Common myeloid progenitor, CD34-positive (primary cell): ENCODE data around the gene FEZ2. TPM values are rescaled to one million over a fixed set of nuclear protein-coding genes. Genes with fewer than 3 reads are reported as not detected.
A peak's percentile ranks its signal among the peaks of the same experiment; 100 is the strongest.

Source experiments
- CTCF ChIA-PET: fragments of 350-600 bp; sonication (Branson Sonifier 250); formaldehyde crosslinking; loops from one replicate; lab custom pipeline; 2021; ENCODE audit warnings: antibody characterized with exemption; lab: Charles Lee
- POLR2A ChIA-PET: fragments of 350-600 bp; sonication (Branson Sonifier 250); formaldehyde crosslinking; loops from one replicate; lab custom pipeline; 2021; ENCODE audit warnings: antibody characterized with exemption; lab: Charles Lee
- DNase-seq, 3 donors: peaks; one replicate each; pipeline versions ENCODE4 v3.0.0 to v3.0.0-alpha.2; 2013
- H3K27ac ChIP-seq, 2 experiments: 1 replicate in 1 of 2; 2 replicates in 1 of 2; pipeline ENCODE4 v1.7.0; 2013; ENCODE audit warnings: inconsistent platforms in 2 of 2, low read length in 2 of 2, mild to moderate bottlenecking in 2 of 2, low read depth in 1 of 2, moderate library complexity in 1 of 2; ENCODE audit not compliant: severe bottlenecking in 2 of 2, insufficient read depth in 1 of 2, poor library complexity in 1 of 2
- H3K27me3 ChIP-seq, 5 experiments: replicated peaks in 2 of 5; 1 replicate in 3 of 5; 2 replicates in 2 of 5; pipeline versions ENCODE4 v1.6.1 to v1.7.0; 2013; ENCODE audit warnings: low read length in 4 of 5, mild to moderate bottlenecking in 2 of 5, moderate library complexity in 2 of 5, inconsistent platforms in 1 of 5; ENCODE audit not compliant: insufficient read depth in 5 of 5, control insufficient read depth in 4 of 5
- H3K36me3 ChIP-seq, 4 experiments: 1 replicate in 2 of 4; 2 replicates in 2 of 4; pipeline versions ENCODE4 v1.6.1 to v1.7.0; 2013; ENCODE audit warnings: low read length in 3 of 4, control low read depth in 1 of 4, mild to moderate bottlenecking in 1 of 4; ENCODE audit not compliant: control insufficient read depth in 4 of 4, insufficient read depth in 4 of 4
- H3K4me1 ChIP-seq, 4 experiments: 1 replicate in 3 of 4; 2 replicates in 1 of 4; pipeline versions ENCODE4 v1.6.1 to v1.7.1; 2013; ENCODE audit warnings: low read length in 3 of 4, mild to moderate bottlenecking in 3 of 4, control low read depth in 1 of 4, inconsistent platforms in 1 of 4, moderate library complexity in 1 of 4; ENCODE audit not compliant: control insufficient read depth in 4 of 4, insufficient read depth in 4 of 4; ENCODE audit errors: control extremely low read depth in 1 of 4
- H3K4me3 ChIP-seq, 7 experiments: 1 replicate in 4 of 7; 2 replicates in 3 of 7; pipeline versions ENCODE4 v1.5.1 to v1.7.0; 2013; ENCODE audit warnings: mild to moderate bottlenecking in 7 of 7, low read length in 6 of 7, moderate library complexity in 6 of 7, inconsistent platforms in 2 of 7, low read depth in 2 of 7, control low read depth in 1 of 7; ENCODE audit not compliant: insufficient read depth in 4 of 7, control insufficient read depth in 1 of 7; ENCODE audit errors: extremely low read depth in 1 of 7
- H3K9me3 ChIP-seq, 5 experiments: 1 replicate in 4 of 5; 2 replicates in 1 of 5; pipeline versions ENCODE4 v1.6.1 to v1.7.1; 2013; ENCODE audit warnings: low read length in 4 of 5, mild to moderate bottlenecking in 2 of 5, inconsistent platforms in 1 of 5, low read depth in 1 of 5, moderate library complexity in 1 of 5; ENCODE audit not compliant: control insufficient read depth in 4 of 5, insufficient read depth in 2 of 5; ENCODE audit errors: control extremely low read depth in 1 of 5
- WGBS: methylation state at CpG from one replicate; pipeline ENCODE4 v1.1.5; 2013; ENCODE audit not compliant: insufficient coverage; 5-methylcytosine and 5-hydroxymethylcytosine counted together
- polyA plus RNA-seq: library from polyadenylated mRNA; unstranded; fragments of 120-200 nt; gene quantifications from one replicate; pipeline ENCODE4 v1.2.1, GENCODE V29; 2013

The FEZ2 gene, protein sequence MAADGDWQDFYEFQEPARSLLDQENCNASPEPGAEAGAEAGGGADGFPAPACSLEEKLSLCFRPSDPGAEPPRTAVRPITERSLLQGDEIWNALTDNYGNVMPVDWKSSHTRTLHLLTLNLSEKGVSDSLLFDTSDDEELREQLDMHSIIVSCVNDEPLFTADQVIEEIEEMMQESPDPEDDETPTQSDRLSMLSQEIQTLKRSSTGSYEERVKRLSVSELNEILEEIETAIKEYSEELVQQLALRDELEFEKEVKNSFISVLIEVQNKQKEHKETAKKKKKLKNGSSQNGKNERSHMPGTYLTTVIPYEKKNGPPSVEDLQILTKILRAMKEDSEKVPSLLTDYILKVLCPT
- 32.5 TPM for polyA plus RNA-seq

DNA sequence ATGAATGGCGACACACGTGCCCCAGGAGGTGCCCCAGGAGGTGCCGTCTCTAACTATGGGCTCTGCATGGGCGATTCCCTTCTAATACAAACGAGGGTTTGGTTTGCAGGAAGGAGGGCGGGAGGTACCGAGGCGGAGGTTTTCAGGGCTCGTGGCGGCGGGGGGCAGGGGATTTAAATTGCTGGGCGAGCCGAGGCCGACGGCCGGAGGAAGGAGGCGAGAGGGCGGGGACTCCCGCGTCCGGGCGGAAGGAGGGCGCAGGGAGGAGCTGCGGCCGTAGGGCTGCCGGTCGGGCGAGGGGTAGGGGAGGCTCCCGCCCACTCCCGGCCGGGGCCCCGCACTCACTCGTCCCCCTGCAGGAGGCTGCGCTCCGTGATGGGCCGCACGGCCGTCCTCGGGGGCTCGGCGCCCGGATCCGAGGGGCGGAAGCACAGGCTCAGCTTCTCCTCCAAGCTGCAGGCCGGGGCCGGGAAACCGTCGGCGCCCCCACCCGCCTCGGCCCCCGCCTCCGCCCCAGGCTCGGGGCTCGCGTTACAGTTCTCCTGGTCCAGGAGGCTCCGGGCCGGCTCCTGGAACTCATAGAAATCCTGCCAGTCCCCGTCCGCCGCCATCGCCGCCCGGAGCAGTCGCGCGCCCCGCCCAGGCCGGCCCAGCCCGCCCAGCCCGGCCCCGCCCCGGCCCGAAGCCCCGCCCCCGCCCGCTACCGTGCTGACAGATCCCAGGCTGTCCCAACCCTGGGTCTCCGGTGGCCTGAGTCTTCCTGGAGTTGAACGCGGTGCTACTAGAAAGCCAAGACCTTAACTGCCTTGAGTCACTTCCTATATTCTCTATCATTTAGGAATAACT is at the start of gene FEZ2:
TSS of gene FEZ2 (minus strand) at position 637 of the 846 bp plus-strand sequence. CDS start at position 611, 26 bp downstream.
- 0% methylated on average over 41 of the region's 81 CpGs for WGBS
- Histone ChIP-seq H3K4me3 (peak within 1 kb of the TSS; percentile 48 to 94 (median 80)), H3K9me3 (peaks cover 0 to 3% (median 0%) of the 10 kb centered on the region in 5 experiments), H3K4me1 (peaks cover 7 to 19% (median 15%) of the 10 kb centered on the region in 4 experiments), H3K36me3 (peaks cover 0 to 11% (median 1%) of the 10 kb centered on the region in 4 experiments), H3K27ac (peak within 1 kb of the TSS; percentile 33 to 70), H3K27me3 (no peaks in the 10 kb centered on the region)
- DNase-seq: peak; percentile 72 to 86 (median 80)
- ChIA-PET POLR2A (no interaction called here), CTCF (no interaction called here)

DNA sequence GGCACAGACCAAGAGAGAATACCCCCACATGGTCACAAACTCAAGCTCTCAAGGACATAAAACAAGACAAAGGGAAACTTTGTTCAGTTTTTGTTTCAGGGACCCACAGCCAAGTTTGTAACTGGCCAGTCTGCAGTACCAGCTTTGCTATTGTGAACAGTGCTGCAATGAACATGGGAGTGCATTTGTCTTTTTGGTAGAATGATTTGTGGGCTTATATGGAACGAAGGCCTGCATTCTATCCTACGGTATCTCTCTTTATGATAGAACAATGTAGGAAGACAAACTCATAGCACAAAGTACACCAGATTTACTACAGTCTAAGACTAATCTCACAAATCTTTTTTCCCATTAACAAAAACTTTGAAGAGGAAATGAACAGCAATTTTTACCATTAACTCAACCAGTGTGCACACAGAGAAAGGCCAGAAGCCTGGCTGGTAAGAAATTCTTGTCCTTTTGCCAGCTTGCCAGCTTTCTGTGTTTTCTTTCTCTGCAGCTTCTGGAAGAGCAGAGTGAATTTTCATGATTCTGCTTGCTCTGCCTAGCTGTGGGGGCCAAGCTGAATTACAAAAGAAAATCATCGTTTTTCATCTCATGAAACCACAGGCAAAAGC is 37.1 kb upstream of the FEZ2 start:
- peaks cover 0 to 3% (median 0%) of the 10 kb centered on the region in 5 experiments for H3K9me3 ChIP-seq
- H3K4me3 ChIP-seq: no peak overlapping the region
- WGBS: 100% methylated on average over 1 of the region's 3 CpGs
- POLR2A ChIA-PET: no interaction called here
- no peaks in the 10 kb centered on the region for H3K4me1 ChIP-seq
- H3K36me3 ChIP-seq: no peaks in the 10 kb centered on the region
- CTCF ChIA-PET: no interaction called here
- H3K27me3 ChIP-seq: no peaks in the 10 kb centered on the region
- no peak for DNase-seq
- H3K27ac ChIP-seq: no peak overlapping the region

DNA sequence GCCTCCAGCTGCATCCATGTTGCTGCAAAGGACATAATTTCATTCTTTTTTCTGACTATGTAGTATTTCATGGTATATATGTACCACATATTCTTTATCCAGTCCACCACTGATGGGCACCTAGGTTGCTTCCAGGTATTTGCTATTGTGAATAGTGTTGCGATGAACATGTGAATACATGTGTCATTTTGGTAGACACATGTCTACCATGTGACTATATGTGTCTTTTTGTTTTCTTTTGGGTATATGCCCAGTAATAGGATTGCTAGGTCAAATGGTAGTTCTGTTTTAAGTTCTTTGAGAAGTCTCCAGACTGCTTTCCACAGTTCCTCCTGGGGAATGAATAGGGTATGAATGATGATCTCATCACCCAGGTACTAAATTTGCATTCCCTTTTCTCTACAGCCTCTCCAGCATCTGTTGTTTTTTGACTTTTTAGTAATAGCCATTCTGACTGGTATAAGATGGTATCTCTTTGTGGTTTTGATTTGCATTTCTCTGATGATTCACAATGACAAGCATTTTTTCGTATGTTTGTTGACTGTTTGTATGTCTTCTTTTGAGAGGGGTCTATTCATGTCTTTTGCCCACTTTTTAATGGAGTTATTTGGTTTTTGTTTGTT is 35.6 kb upstream of the FEZ2 start:
- ChIA-PET POLR2A (no interaction called here), CTCF (interaction anchor here (0.7 kb wide), 1 partner anchor 31 kb away, joined by 3 read pairs; no protein-coding TSS in a partner anchor)
- H3K27me3 ChIP-seq: no peaks in the 10 kb centered on the region
- no peak overlapping the region for H3K4me3 ChIP-seq
- no peak for DNase-seq
- 80% methylated on average over 2 of the region's 2 CpGs for WGBS
- peaks cover 0 to 3% (median 0%) of the 10 kb centered on the region in 5 experiments for H3K9me3 ChIP-seq
- H3K27ac ChIP-seq: no peak overlapping the region
- H3K36me3 ChIP-seq: no peaks in the 10 kb centered on the region
- H3K4me1 ChIP-seq: no peaks in the 10 kb centered on the region

DNA sequence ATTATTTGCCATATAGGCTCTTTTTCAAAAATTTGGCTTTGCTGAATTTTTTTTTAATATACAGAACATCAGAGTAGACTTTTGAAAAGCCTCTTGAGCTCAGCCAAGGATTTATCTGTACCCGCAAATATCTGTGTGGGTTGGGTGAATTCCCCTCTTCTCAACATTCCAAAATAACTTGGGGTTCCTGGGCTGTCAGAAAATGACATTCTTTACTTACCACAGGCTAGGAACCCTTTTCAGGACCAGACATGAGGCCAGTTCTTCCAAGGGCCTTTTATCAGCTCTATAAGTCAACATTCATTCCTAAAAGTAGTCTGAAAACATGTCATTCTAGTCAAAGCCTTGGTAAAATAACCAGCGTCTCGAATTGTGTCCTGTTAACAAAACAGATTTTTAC is 28.8 kb upstream of the FEZ2 start:
- Histone ChIP-seq H3K36me3 (no peaks in the 10 kb centered on the region), H3K4me1 (no peaks in the 10 kb centered on the region), H3K27me3 (no peaks in the 10 kb centered on the region), H3K4me3 (no peak overlapping the region), H3K27ac (no peak overlapping the region), H3K9me3 (peaks cover 2 to 12% (median 4%) of the 10 kb centered on the region in 5 experiments)
- no peak for DNase-seq
- WGBS: no CpG with 5 or more reads among the region's 3 CpGs
- POLR2A ChIA-PET: no interaction called here
- CTCF ChIA-PET: no interaction called here

DNA sequence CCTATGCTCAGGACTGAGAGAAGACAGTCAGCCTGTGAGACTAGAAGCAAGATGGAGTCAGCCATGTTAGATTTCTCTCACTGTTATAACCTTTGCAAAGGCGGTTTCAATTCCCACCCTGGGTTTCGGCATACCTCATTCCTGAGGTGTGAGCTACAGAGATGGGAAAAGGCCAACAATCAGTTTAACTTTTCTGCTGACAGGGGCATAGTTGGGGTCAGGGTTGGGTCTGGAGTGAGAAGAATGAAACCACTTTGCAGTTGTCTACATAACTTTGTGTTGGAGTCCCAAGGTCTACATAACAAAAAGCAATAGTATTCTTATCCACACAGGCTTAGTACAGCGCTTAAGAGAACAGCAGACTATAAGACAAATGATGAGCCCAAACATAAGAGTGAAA is 28.1 kb upstream of the FEZ2 start:
- Histone ChIP-seq H3K27me3 (no peaks in the 10 kb centered on the region), H3K4me3 (no peak overlapping the region), H3K4me1 (no peaks in the 10 kb centered on the region), H3K9me3 (peaks cover 2 to 12% (median 4%) of the 10 kb centered on the region in 5 experiments), H3K27ac (no peak overlapping the region), H3K36me3 (no peaks in the 10 kb centered on the region)
- ChIA-PET POLR2A (no interaction called here), CTCF (no interaction called here)
- WGBS: 94% methylated on average over 2 of the region's 3 CpGs
- no peak for DNase-seq

DNA sequence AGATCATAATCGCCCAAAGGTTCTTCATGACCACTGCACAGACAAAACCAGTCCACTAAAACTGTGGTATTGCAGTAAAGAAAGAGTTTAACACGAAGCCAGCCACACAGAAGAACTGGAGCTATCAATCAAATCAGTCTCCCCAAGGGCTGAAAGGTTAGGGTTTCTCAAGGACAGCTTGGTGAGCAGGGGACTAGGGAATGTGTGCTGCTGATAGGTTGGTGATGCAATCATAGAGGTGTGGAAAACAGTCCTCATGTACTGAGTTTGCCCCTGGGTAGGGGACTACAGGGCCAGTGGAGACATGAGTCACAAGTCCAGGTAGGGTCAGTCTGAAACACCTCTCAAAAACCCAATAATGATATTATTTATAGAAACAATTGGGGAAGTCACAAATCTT is 27.3 kb upstream of the FEZ2 start:
- ChIA-PET CTCF (interaction anchor here (0.9 kb wide), 1 partner anchor 275 kb away, joined by 3 read pairs; no protein-coding TSS in a partner anchor), POLR2A (no interaction called here)
- H3K4me1 ChIP-seq: no peaks in the 10 kb centered on the region
- 93% methylated on average over 2 of the region's 2 CpGs for WGBS
- H3K4me3 ChIP-seq: no peak overlapping the region
- H3K9me3 ChIP-seq: peaks cover 2 to 12% (median 4%) of the 10 kb centered on the region in 5 experiments
- no peaks in the 10 kb centered on the region for H3K27me3 ChIP-seq
- peak in 2 of 3 donors; percentile 23 for DNase-seq
- no peak overlapping the region for H3K27ac ChIP-seq
- no peaks in the 10 kb centered on the region for H3K36me3 ChIP-seq
